Activated naive CD4-positive, alpha-beta T cell treated with anti-CD3 and anti-CD28 coated beads, Interleukin-2, amount 50 U/mL, for 16 hours (primary cell): Measurements from ENCODE around the gene ABCA1.

Experiments used
- DNase-seq: peaks from one replicate; pipeline ENCODE4 v3.0.0-alpha.2; 2020

The ABCA1 gene

DNA sequence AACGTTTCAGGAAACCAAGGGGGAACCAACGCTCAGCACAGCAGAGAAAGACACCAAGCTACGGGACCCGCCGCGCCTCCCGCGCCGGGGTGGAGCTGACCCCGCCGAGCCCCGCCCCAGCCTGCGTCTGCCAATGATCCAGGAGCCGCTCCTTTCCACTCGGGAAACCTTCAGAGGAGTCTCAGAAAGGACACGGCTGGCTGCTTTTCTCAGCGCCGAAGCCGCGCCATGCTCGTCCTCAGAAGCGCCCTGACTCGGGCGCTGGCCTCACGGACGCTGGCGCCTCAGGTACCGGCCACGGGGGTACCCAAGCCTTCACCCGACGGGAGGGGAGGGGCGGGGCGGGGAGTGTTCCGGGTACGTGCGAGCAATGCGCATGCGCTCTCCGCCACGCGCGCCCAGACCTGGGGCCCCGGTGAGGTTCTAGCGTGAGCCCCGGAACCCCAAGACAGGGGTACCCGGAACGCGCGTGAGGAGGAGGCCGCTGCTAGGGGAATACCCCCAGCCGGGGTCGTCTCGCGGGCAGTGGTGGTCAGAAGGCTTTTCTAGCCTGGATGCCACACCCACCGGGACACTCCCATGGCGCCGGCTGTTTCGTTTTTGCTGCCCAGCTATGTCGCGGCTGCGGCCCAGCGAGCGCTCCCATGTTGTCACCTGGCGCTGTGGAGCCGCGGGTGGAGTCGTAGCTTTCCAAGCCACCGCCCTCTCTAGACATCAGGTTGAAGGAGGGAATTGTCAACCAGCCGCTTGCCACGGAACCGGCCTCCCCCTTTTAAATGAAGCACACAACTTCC is 180.2 kb downstream of the ABCA1 start, which contains the start of gene NIPSNAP3A:
TSS of gene NIPSNAP3A (plus strand) at position 119 of the 794 bp plus-strand sequence. CDS start at position 229, 110 bp downstream.
- DNase-seq, result peak; percentile 89

DNA sequence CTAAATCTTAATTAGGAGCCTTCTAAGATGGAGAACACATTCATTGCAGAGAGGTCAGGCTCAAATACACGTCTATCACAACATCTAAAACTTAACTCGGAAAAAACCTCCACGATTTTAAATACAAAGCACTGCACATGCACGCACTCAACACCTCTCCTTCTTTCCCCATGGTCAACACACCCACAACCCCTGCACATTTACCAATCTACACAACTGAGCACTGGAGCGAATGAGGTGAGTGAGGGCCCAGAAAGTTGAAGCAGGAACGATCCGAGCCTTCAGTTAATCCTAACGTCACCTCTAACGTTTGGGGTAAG is 180.8 kb downstream of the ABCA1 start:
- DNase-seq, result no peak

DNA sequence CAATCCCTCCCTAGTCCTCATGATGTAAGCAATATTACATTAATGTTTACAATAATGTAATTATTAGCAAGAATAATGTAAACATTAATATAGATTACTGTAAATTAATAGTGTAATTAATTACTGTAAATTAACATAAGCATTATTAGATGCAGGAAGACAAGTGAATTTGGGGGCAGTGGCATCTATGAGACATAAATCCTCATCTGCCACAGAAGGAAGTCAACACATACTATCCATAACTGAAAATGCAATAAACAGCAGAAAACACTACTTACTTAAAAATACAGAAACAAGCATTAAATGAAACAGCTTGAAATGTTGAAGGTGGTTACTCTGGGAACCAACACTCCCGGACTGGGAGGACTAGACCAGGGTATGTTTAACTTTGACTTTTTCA is 181.2 kb downstream of the ABCA1 start:
- no peak for DNase-seq

DNA sequence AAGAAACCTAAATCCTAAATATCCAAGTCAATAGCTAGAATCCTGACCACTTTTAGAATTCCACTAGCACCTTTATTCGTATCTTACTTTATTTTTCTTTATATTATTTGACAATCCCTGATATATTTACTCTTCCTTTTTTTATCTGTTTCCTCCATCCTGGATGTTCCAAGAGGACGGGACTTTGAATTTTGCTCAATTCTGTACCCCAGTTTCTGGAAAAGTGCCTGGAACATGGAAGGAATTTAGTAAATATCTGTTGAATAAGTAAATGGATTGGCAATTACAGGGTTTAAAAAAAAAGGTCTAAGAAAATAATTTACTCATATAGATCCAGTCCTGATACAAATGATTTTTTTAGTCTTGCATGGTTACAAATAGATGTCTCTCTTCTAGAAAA is 181.7 kb downstream of the ABCA1 start:
- DNase-seq, result no peak

DNA sequence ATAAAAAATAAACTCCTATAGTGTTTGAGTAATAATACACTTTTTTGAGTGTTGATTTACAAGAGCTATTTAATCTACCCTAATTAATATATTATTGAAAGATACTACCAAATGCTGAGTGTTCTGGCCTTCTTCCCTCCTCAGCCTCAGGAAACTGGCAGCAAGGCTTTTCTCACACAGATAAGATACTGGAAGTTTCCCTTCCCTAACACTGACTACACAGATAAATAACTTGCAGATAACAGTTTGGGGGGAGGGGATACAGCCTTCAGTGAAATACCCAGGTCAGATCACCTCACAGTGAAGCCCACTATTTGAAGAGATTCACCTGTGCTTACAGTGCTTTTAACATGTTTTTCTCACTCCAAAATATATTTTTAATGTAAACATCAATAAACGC is 182.1 kb downstream of the ABCA1 start:
- no peak for DNase-seq

DNA sequence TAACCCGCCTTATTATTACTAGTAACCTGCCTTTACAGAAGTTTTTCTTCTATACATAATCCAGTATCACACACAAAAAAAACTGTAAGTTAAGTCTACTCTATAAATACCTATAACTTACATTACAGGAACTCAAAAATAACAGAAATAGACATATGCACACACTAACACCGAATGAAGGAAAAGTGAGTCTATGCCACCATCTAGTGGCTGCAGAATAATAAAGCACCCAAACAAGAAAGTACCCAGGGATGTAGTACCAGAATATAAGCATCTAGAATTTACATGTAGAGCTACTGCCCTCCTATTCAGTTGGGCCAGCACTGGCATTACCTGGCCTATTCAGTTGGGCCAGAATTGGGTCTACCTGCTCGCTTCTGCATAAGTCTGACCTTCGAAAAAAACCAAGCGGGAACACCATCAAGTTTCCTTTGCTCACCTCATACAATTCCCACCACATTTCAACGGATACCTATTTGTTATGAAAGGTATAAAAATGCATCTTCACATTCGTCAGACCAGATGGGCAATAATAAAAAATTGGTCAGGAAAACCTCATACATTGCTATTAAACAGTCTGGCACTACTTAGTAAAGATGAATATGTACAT is 184.5 kb downstream of the ABCA1 start:
- no peak for DNase-seq

DNA sequence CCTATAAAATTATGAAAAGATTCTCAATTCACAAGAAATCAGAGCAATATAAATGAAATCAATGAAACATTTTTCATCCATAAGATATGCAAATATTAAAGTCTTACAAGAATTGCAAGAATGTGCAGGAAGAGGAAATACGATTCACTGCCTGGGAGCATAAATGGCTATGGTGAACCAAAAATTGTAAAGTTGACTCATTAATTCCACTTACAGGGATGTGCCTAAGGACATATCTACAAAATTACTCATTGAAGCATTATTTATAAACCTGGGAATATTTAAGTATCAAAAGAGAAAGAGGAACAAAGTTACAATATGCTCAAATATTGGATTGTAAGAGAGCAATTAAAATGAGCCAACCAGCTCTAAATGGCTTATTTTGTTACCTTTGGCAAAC is 187.3 kb downstream of the ABCA1 start:
- no peak for DNase-seq

DNA sequence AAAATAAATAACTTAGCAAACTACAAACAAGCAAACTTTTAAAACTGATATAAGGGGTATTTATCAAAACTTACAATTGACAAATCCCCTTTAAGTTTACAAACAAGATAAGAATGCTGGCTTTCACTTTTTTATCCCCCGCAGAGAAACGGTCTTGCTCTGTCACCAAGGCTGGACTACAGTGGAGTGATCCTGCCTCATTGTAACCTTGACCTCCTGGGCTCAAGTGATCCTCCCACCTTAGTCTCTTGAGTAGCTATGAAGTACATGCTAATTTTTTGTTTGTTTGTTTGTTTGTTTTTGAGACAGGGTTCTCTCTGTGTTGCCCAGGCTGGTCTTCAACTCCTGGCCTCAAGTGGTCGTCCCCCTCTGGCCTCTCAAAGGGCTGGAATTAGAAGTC is 189.5 kb downstream of the ABCA1 start:
- DNase-seq, result no peak
